GM12878 (cell line): ENCODE measurements around the gene DYRK4. TPM values are rescaled to one million over a fixed set of nuclear protein-coding genes. Genes with fewer than 3 reads are reported as not detected.
A peak's percentile ranks its signal among the peaks of the same experiment; 100 is the strongest.

Experiments
- ATF7 ChIP-seq: fragments of 450-650 bp; IDR thresholded peaks from 2 replicates; pipeline ENCODE4 v1.6.1; 2016; ENCODE audit warnings: low read depth, mild to moderate bottlenecking
- BHLHE40 ChIP-seq, 2 experiments: fragments of 450-650 bp in 1 of 2; IDR thresholded peaks; 2 replicates each; pipeline ENCODE4 v1.6.1; 2011 to 2017; ENCODE audit warnings: low read depth in 2 of 2, borderline replicate concordance in 1 of 2, improper control_type of control experiment in 1 of 2, low read length in 1 of 2, mild to moderate bottlenecking in 1 of 2
- CREB1 ChIP-seq: IDR thresholded peaks from 2 replicates; pipeline ENCODE4 v1.6.1; 2012; ENCODE audit warnings: low read depth, mild to moderate bottlenecking, inconsistent platforms
- FOXK2 ChIP-seq: fragments of 450-650 bp; IDR thresholded peaks from 2 replicates; pipeline ENCODE4 v1.6.1; 2017; ENCODE audit warnings: mild to moderate bottlenecking, moderate library complexity
- HDAC6 ChIP-seq: fragments of 200-600 bp; sonication (generic); IDR thresholded peaks from one replicate; pipeline ENCODE4 v1.8.0; 2017; ENCODE audit warnings: antibody characterized with exemption; ENCODE audit not compliant: unreplicated experiment
- IKZF2 ChIP-seq, 2 experiments: fragments of 450-650 bp; IDR thresholded peaks; 2 replicates each; pipeline ENCODE4 v1.6.1; 2017; ENCODE audit warnings: mild to moderate bottlenecking in 2 of 2, moderate library complexity in 2 of 2
- NR2C1 ChIP-seq: fragments of 450-650 bp; IDR thresholded peaks from 2 replicates; pipeline ENCODE4 v1.6.1; 2017; ENCODE audit warnings: antibody characterized with exemption, mild to moderate bottlenecking, moderate library complexity
- NRF1 ChIP-seq: conservative IDR thresholded peaks from 2 replicates; pipeline ENCODE4 v1.6.1; 2011; ENCODE audit warnings: mild to moderate bottlenecking, low read depth, low read length, improper control_type of control experiment
- RB1 ChIP-seq: fragments of 450-650 bp; formaldehyde crosslinking; IDR thresholded peaks from 2 replicates; pipeline ENCODE4 v1.6.1; 2017; ENCODE audit warnings: mild to moderate bottlenecking, borderline replicate concordance
- ZNF207 ChIP-seq: fragments of 450-650 bp; IDR thresholded peaks from 2 replicates; pipeline ENCODE4 v1.6.1; 2014; ENCODE audit warnings: antibody characterized with exemption, mild to moderate bottlenecking, borderline replicate concordance
- polyA plus RNA-seq, 11 experiments: library from polyadenylated mRNA; depleted of rRNA in 4 of 11; unstranded in 6 of 11; stranded (reverse) in 5 of 11; fragments of >200 nt; fragmentation: Nextera tagmentation in 4 of 11; fragmentation: Illumina TruSeq in 1 of 11; extraction: Ambion mirVana in 4 of 11; extraction: Trizol in 1 of 11; gene quantifications; 1 replicate in 1 of 11; 2 replicates in 10 of 11; pipeline versions ENCODE4 v1.2.1 to v1.2.3, GENCODE V29; 2011 to 2016; ENCODE audit warnings: inconsistent platforms in 2 of 11, missing spikeins in 2 of 11, low read depth in 1 of 11
- total RNA-seq, 4 experiments: library from RNA; depleted of rRNA in 3 of 4; stranded (reverse); fragments of >200 nt in 3 of 4; fragmentation: Illumina TruSeq in 1 of 4; extraction: Trizol in 1 of 4; gene quantifications; 2 replicates each; pipeline versions ENCODE4 v1.2.1 to v1.2.3, GENCODE V29; 2013 to 2021
- TF ChIP-seq, protein P1 (sequence below): IDR thresholded peaks from 2 replicates; pipeline ENCODE4 v1.6.1; 2011; ENCODE audit warnings: low read depth, low read length, improper control_type of control experiment, borderline replicate concordance
- TF ChIP-seq, protein P2 (sequence below): fragments of 450-650 bp; IDR thresholded peaks from 2 replicates; pipeline ENCODE4 v1.6.1; 2017; ENCODE audit warnings: antibody characterized with exemption, mild to moderate bottlenecking, moderate library complexity
- TF ChIP-seq, protein P3 (sequence below): fragments of 450-650 bp; IDR thresholded peaks from 2 replicates; pipeline ENCODE4 v1.6.1; 2017; ENCODE audit warnings: mild to moderate bottlenecking, moderate library complexity
- TF ChIP-seq, protein P4 (sequence below): fragments of 450-650 bp; IDR thresholded peaks from 2 replicates; pipeline ENCODE4 v1.6.1; 2017; ENCODE audit warnings: mild to moderate bottlenecking
- TF ChIP-seq, protein P5 (sequence below): IDR thresholded peaks from 2 replicates; pipeline ENCODE4 v1.6.1; 2011; ENCODE audit warnings: borderline replicate concordance, low read depth, mild to moderate bottlenecking, moderate library complexity, mixed read lengths, low read length; ENCODE audit not compliant: insufficient read depth; ENCODE audit errors: extremely low read length
- TF ChIP-seq, protein P6 (sequence below): IDR thresholded peaks from 2 replicates; pipeline ENCODE4 v1.6.1; 2011; ENCODE audit warnings: low read depth, mild to moderate bottlenecking, low read length, moderate library complexity, borderline replicate concordance; ENCODE audit errors: extremely low read depth

The DYRK4 gene
- total and polyA plus RNA-seq, 10 of the 15 experiments (the other 5 are each of a cell fraction or from before 2014, with no cell fraction given): 30.8 to 66.7 (median 46.8) TPM

DNA sequence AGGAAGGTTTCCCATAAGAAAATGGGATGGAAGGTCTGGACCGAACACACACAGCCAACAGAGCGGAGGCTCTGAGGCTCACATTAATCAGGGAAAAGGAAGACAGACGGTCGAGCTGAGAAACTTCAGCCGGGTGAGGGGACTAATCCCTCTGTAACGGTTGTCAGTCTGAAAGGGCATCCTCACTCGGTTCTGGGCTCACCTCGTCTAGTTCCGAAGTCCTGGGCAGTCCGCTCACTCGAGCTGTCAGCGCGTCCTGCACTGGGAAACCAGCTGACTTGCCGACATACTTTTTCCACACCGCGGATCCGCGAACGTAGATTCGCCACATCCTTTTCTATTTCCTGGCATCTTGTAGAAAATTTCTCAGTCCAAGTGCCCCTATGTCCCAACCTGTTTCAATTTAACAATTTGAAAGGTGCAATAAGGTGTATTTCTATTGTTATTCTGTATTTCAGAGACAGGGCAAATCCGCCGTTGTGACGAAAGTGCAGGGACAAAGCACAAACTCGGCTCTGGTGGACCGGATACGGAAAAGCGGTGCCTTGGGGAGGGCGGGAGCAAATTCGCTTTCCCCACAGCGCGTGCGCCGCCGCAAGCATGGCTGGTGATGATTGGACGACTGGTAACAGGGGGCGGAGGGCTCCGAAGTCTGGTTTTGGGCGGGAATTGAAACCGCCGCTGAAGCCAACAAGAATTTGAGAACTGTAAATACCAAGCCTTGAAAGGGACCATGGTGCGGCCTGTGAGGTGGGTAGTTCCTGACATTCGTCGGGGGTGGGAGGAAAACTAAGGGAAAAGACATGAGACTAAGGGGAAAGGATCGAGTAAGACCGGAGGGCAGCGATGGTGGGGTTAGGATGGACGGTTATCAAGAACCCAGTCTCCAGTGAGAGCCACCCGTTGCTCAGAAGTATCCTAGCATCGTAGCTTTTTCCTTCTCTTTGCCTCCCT lies 23.5 kb upstream of the DYRK4 start, which contains the start of gene RAD51AP1 (continued):
- TF ChIP-seq, protein P1, sequence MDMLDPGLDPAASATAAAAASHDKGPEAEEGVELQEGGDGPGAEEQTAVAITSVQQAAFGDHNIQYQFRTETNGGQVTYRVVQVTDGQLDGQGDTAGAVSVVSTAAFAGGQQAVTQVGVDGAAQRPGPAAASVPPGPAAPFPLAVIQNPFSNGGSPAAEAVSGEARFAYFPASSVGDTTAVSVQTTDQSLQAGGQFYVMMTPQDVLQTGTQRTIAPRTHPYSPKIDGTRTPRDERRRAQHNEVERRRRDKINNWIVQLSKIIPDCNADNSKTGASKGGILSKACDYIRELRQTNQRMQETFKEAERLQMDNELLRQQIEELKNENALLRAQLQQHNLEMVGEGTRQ: peak; percentile 34; the same call in 1 of the 2 replicates
- TF ChIP-seq RB1 (0 out of 2 replicates have a peak, but pooled peaks have one; percentile 65), CREB1 (peak; percentile 48), NRF1 (peak; percentile 84), NR2C1 (peak; percentile 73), FOXK2 (peak; percentile 87), ATF7 (peak; percentile 77), ZNF207 (peak; percentile 90; the same call in 1 of the 2 replicates), IKZF2 (IDR thresholded peaks at IDR 0.05) (peak; percentile 58 to 59; a peak in 2 of 4 replicates), HDAC6 (no peak), BHLHE40 (IDR thresholded peaks at IDR 0.05; ENCODE audit: borderline replicate concordance in 1 of 2, low read depth in 2 of 2, low read length in 1 of 2) (peak; percentile 42; a peak in 1 of 4 replicates)
- TF ChIP-seq, protein P2, sequence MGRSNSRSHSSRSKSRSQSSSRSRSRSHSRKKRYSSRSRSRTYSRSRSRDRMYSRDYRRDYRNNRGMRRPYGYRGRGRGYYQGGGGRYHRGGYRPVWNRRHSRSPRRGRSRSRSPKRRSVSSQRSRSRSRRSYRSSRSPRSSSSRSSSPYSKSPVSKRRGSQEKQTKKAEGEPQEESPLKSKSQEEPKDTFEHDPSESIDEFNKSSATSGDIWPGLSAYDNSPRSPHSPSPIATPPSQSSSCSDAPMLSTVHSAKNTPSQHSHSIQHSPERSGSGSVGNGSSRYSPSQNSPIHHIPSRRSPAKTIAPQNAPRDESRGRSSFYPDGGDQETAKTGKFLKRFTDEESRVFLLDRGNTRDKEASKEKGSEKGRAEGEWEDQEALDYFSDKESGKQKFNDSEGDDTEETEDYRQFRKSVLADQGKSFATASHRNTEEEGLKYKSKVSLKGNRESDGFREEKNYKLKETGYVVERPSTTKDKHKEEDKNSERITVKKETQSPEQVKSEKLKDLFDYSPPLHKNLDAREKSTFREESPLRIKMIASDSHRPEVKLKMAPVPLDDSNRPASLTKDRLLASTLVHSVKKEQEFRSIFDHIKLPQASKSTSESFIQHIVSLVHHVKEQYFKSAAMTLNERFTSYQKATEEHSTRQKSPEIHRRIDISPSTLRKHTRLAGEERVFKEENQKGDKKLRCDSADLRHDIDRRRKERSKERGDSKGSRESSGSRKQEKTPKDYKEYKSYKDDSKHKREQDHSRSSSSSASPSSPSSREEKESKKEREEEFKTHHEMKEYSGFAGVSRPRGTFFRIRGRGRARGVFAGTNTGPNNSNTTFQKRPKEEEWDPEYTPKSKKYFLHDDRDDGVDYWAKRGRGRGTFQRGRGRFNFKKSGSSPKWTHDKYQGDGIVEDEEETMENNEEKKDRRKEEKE: no peak
- TF ChIP-seq, protein P3, sequence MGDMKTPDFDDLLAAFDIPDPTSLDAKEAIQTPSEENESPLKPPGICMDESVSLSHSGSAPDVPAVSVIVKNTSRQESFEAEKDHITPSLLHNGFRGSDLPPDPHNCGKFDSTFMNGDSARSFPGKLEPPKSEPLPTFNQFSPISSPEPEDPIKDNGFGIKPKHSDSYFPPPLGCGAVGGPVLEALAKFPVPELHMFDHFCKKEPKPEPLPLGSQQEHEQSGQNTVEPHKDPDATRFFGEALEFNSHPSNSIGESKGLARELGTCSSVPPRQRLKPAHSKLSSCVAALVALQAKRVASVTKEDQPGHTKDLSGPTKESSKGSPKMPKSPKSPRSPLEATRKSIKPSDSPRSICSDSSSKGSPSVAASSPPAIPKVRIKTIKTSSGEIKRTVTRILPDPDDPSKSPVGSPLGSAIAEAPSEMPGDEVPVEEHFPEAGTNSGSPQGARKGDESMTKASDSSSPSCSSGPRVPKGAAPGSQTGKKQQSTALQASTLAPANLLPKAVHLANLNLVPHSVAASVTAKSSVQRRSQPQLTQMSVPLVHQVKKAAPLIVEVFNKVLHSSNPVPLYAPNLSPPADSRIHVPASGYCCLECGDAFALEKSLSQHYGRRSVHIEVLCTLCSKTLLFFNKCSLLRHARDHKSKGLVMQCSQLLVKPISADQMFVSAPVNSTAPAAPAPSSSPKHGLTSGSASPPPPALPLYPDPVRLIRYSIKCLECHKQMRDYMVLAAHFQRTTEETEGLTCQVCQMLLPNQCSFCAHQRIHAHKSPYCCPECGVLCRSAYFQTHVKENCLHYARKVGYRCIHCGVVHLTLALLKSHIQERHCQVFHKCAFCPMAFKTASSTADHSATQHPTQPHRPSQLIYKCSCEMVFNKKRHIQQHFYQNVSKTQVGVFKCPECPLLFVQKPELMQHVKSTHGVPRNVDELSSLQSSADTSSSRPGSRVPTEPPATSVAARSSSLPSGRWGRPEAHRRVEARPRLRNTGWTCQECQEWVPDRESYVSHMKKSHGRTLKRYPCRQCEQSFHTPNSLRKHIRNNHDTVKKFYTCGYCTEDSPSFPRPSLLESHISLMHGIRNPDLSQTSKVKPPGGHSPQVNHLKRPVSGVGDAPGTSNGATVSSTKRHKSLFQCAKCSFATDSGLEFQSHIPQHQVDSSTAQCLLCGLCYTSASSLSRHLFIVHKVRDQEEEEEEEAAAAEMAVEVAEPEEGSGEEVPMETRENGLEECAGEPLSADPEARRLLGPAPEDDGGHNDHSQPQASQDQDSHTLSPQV: no peak
- TF ChIP-seq, protein P4, sequence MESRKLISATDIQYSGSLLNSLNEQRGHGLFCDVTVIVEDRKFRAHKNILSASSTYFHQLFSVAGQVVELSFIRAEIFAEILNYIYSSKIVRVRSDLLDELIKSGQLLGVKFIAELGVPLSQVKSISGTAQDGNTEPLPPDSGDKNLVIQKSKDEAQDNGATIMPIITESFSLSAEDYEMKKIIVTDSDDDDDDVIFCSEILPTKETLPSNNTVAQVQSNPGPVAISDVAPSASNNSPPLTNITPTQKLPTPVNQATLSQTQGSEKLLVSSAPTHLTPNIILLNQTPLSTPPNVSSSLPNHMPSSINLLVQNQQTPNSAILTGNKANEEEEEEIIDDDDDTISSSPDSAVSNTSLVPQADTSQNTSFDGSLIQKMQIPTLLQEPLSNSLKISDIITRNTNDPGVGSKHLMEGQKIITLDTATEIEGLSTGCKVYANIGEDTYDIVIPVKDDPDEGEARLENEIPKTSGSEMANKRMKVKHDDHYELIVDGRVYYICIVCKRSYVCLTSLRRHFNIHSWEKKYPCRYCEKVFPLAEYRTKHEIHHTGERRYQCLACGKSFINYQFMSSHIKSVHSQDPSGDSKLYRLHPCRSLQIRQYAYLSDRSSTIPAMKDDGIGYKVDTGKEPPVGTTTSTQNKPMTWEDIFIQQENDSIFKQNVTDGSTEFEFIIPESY: no peak
- TF ChIP-seq, protein P5, sequence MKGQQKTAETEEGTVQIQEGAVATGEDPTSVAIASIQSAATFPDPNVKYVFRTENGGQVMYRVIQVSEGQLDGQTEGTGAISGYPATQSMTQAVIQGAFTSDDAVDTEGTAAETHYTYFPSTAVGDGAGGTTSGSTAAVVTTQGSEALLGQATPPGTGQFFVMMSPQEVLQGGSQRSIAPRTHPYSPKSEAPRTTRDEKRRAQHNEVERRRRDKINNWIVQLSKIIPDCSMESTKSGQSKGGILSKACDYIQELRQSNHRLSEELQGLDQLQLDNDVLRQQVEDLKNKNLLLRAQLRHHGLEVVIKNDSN: peak; percentile 50
- TF ChIP-seq, protein P6, sequence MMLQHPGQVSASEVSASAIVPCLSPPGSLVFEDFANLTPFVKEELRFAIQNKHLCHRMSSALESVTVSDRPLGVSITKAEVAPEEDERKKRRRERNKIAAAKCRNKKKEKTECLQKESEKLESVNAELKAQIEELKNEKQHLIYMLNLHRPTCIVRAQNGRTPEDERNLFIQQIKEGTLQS: no peak
